HepG2 (cell line): ENCODE data around the gene SBNO2.

Experiments used
- HOXA7 ChIP-seq: sonication (generic); formaldehyde crosslinking; IDR thresholded peaks from 2 replicates; pipeline ENCODE4 v1.8.1; 2022; ENCODE audit warnings: mild to moderate bottlenecking, missing genetic modification reagents, moderate library complexity
- PHF20 ChIP-seq: sonication (generic); formaldehyde crosslinking; IDR thresholded peaks from 2 replicates; pipeline ENCODE4 v1.5.0; 2020; ENCODE audit warnings: mild to moderate bottlenecking, missing genetic modification reagents
- USF2 ChIP-seq, 2 experiments: sonication (generic) in 1 of 2; formaldehyde crosslinking in 1 of 2; IDR thresholded peaks; 2 replicates each; pipeline versions ENCODE4 v1.5.1 to v1.6.1; 2011 to 2020; ENCODE audit warnings: borderline replicate concordance in 1 of 2, low read depth in 1 of 2, low read length in 1 of 2, mild to moderate bottlenecking in 1 of 2, missing genetic modification reagents in 1 of 2, moderate library complexity in 1 of 2
- ZNF337 ChIP-seq: sonication (generic); formaldehyde crosslinking; IDR thresholded peaks from 2 replicates; pipeline ENCODE4 v1.5.1; 2020; ENCODE audit warnings: missing genetic modification reagents, low read depth, mild to moderate bottlenecking, borderline replicate concordance

- no peak for TF ChIP-seq ZNF337 (CRISPR knock-in tag)
- TF ChIP-seq HOXA7 (CRISPR knock-in tag), result no peak
- no peak for TF ChIP-seq PHF20 (CRISPR knock-in tag)
- TF ChIP-seq USF2 (IDR thresholded peaks at IDR 0.05; ENCODE audit: low read depth, low read length), result no peak
- TF ChIP-seq USF2 (CRISPR knock-in tag; IDR thresholded peaks at IDR 0.05; ENCODE audit: borderline replicate concordance), result no peak
Observed at GRCh38 chr19:1069009-1069779, 104.9 kb downstream of the SBNO2 start.
